ENCODE data around the gene ADCK1.
A peak's percentile ranks its signal among the peaks of the same experiment; 100 is the strongest.
"Not testable (repeated sequence)": the region's sequence is repeated elsewhere in the genome, so short reads cannot be mapped to it uniquely, and the experiment has no call there.

The ADCK1 gene

DNA sequence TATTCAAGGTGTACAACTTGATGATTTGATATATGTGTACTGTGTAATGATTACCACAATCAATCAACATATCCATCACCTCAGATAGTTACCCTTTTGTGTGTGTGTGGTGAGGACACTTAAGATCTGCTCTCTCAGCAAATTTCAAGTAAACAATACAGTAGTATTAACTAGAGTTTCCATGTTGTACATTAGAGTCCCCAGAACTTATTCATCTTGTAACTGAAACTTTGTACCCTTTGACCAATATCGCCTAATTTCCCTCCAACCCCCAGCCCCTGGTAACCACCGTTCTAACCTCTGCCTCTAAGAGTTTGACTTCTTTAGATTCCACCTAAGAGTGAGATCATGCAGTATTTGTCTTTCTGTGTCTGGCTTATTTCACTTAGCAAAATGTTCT, 12.1 kb downstream of the ADCK1 start:
- no peak for DNase-seq (ENCODE audit: low read depth)

GRCh38 chr14:77812682-77813081, 12.8 kb downstream of the ADCK1 start:
- DNase-seq (ENCODE audit: low read depth) = not testable (repeated sequence)

DNA sequence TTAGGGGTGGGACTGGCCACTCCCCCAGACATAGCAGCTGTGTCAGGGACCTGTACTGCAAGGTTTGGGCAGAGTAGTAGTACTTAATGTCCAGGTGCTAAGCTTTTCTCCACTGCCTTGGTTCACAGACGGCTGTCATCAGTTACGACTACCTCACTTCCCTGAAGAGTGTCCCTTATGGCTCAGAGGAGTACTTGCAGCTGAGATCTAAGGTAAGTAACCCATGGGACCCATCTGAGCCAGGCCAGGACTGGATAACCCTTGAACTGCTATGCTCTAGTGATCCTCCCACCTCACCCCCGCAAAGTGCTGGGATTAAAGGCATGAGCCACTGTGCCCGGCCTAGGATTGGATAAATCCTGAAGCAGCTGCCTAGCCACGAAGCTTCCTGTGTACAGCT, 22.4 kb downstream of the ADCK1 start:
- DNase-seq (ENCODE audit: low read depth) = no peak

DNA sequence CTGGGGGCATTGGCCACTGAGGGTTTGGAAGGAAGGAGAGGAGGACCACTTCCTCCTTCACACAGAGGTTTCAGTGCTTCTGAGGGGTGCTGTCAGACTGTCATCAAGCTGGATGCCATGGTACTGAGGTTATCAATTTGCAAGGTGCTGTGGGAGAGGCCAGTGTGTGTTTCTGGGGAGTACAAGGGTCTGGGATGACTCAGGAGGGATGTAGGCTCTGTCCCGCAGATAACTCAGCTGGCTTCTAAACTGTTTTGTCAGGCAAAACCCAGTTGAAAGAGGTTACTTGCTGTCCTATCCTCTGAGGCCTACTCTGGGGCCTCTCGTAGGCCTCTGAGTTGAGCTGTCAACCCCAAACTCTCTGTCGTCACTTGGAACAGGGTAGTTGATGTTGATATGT, 22.8 kb downstream of the ADCK1 start:
- no peak for DNase-seq (ENCODE audit: low read depth)

- no peak for DNase-seq (ENCODE audit: low read depth)
These were observed 23.5 kb downstream of the ADCK1 start for GRCh38 chr14:77823378-77823777.

- no peak for DNase-seq (ENCODE audit: low read depth)
These were observed 26.1 kb downstream of the ADCK1 start for GRCh38 chr14:77825895-77826519.

DNA sequence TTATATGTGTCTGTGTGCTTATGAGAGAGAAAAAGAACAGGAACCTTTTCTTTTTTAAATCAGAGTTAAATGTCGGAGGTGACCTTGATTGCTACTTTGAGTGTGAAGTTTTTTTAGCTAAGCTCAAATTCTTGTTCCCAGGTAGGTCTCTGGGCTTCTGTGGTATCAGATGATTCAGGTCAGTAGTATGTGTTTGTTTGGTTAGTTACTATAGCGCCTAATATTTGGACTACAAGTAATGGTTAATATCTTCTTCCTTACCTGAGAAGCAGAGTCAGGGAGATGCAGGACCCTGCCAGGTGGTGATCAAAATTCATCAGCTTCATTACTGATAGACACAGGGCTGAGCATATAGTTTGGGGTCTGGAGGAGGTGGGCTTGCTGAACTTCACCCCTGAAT, 30.8 kb downstream of the ADCK1 start:
- DNase-seq (ENCODE audit: low read depth) = no peak

GRCh38 chr14:77832297-77832696, 32.4 kb downstream of the ADCK1 start:
- DNase-seq (ENCODE audit: low read depth) = no peak

- no peak for DNase-seq (ENCODE audit: low read depth)
These were observed 38.0 kb downstream of the ADCK1 start for GRCh38 chr14:77837926-77838325.

DNA sequence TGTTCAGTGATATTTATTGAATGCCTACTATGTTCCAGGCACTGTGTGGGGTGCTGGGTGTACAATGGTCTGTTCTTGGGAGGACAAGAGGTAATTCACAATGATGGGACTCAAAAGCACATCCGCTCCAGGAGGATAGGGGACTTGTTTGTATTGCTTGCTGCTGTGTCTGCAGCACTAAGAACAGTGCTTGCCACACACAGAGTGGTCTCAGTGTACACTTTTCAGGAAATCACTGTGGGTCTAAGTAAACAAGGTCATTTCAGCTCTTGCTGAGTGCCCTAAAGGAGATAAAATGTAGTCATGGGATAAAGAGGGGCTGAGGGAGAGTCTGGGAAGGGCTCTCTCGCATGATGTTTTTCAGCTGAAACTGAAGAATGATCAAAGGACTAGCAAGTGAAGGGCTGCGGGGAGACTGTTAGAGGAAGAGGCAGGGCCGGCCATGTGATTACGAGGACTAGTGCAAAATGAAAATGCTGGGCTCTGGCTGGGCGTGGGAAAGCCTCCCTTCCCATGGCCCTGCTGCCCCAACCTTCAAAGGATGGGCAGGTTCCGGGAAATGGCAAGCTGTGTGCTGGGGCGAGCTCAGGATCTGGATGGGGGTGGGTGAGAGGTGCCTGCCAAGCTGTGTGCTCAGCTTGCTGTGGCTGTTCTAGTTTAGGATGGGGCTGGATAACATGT, 39.1 kb downstream of the ADCK1 start:
- no peak for DNase-seq (ENCODE audit: low read depth)

- no peak for DNase-seq (ENCODE audit: low read depth)
These were observed 43.3 kb downstream of the ADCK1 start for GRCh38 chr14:77843195-77843594.

DNA sequence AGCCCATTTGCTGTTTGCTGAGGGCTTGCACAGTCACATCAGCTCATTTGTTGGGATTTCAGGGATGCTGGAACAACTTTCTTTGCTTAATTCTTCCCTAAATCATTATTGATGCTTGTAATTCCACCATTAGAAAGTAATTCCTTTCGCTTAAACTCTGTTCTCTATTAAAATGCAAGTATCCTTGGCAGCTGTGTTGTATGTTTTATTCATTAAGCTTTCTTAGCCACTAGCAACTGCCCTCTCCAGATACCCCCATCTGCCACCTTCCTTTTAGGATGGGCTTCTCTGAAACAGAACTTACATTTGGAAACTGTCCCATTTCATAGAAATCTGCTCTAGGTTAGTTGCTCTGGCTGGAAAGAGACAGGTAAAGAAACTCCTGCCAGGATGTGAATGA, 43.7 kb downstream of the ADCK1 start:
- no peak for DNase-seq (ENCODE audit: low read depth)

DNA sequence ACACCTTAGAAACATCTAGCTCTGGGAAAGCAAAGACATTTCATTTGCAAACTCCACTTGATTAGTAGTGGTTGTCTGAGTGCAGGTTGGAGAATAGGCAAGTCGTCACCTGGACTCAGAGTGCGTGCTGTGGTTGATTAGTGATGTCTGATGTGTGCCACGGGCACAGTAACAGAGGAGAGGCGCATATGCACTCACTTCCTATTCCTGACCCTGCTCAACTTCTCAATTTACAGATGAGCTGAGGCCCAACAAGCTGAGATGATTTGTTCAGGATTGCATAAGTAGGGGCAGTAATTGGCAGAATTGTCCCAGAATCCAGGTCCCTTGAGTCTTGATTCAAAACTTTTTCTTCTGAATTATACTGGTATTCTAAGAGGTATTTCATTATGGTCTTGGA, 44.9 kb downstream of the ADCK1 start:
- no peak for DNase-seq (ENCODE audit: low read depth)

DNA sequence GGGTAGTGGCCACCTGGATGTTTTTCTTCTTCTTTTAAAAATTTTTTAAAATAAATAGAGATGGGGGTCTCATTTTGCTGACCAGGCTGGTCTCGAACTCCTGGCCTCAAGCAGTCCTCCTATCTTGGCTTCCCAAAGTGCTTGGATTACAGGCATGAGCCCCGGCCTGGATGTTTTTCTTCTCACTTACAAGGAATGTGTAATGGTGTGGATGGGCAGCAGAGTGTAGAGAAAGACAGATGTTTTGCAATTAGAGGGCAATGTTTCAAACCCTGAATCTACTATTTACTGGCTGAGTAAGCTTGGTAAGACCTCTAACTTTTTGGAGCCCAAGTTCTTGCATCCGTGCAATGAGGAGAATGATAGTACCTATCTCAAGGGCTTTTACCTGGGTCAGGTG, 48.1 kb downstream of the ADCK1 start:
- peak; percentile 25 for DNase-seq (ENCODE audit: low read depth)

GRCh38 chr14:77849711-77850110, 49.8 kb downstream of the ADCK1 start:
- DNase-seq (ENCODE audit: low read depth) = peak; percentile 29

DNA sequence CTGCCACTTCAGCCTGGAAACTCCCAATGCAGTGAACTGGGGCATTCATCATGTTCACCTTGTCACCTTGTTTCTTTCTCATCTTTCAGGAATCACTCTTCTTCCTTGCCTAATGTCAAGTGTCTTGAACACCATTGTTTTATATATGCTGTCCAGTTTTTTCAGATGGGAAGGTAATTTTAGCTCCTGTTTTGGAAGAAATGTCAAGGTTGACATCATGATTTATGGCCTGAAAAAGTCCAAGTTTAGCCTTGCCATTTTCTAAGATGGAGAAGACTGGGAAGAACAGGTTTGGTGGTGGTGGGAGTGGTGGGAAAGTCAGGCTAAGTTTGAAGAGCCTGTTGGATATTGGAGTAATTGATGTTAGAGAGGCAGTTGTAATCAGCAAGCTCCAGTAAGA, 54.0 kb downstream of the ADCK1 start:
- no peak for DNase-seq (ENCODE audit: low read depth)

DNA sequence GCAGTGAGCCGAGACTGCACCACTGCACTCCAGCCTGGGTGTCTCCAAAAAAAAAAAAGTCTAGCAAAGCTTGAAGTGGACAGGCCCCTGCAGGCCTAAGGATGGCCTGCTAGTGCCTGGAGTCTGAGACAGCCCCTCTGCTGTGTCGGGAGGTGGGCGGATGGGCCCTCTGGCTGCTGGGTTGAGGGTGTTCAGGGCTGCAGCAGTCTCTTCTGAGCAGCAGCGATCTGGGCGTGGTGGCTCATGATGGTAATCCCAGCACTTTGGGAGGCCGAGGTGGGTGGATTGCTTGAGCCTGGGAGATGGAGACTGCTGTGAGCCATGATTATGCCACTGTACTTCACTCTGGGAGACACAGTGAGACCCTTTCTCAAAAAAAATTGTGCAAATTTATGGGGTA, 57.0 kb downstream of the ADCK1 start:
- DNase-seq (ENCODE audit: low read depth) = no peak

DNA sequence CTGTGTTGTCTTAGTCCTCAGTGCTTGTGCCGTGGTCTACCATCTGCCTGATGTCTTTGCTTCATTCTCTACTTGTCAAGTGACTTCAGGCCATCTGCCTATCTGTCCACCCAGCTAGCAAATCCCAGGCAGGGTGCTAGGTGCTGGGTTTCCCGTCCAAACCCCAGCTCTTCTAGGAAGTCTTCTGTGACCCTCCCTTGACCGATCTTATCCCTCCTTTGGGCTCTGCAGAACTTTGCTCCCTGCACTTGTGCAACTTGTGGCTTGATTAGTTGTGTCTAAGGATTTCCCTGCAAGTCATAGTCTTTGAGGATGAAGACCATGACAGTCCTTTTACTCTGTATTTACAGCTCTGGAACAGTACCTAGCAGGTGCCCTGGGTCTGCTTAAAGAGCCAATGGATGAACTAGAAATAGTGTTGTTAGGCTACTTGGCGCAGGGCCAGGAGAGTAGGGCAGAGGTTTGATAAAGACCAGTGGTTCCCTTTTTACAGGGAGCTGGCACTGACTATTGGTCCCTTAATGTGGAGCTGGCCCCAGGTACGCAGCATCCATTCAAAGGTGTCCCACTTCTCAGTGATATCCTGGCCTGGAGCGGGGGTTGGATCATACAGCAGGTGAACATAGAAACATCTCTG, 60.1 kb downstream of the ADCK1 start:
- no peak for DNase-seq (ENCODE audit: low read depth)

DNA sequence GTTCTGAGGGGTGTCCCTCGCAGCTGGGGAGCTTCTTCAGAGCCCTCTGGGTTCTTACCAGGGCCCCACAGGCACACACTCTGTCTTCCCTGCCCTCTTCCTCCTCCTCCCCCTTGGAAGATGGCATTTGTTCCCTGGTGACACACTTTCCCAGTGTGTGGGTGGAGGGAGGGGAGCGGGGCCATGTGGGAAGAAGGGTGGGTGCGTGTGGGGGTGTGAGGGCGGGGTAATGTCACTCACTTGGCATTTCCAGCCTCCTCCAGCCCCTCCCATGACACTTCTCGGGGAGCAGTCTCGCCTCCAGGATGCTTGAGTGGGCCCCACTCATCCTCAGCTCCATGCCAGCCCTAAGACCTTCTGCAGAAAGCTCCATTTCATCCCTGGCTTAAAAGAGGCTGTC, 61.3 kb downstream of the ADCK1 start:
- DNase-seq (ENCODE audit: low read depth) = no peak

- DNase-seq (ENCODE audit: low read depth) = no peak
These were observed 62.4 kb downstream of the ADCK1 start for GRCh38 chr14:77862154-77862786.

DNA sequence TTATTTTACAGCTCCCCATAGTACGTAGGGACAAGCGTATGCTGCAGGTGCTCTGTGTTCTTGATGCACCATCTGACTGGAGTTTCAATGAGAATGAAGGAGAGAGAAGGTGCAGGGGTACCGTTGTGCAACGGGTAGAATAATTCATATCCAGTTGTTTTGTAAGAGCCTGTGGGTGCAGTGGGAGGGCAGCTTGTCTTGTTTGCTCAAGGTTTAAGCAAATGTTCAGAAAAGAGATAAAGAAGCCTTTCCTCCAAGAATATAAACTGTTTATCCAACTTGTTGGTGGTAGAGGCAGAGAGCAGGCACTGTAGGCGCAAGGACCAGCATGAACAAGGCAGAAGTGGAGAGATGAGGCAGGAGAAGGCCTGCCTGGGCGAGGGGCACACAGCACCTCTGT, 64.2 kb downstream of the ADCK1 start:
- no peak for DNase-seq (ENCODE audit: low read depth)

GRCh38 chr14:77864580-77864979, 64.7 kb downstream of the ADCK1 start:
- no peak for DNase-seq (ENCODE audit: low read depth)

DNA sequence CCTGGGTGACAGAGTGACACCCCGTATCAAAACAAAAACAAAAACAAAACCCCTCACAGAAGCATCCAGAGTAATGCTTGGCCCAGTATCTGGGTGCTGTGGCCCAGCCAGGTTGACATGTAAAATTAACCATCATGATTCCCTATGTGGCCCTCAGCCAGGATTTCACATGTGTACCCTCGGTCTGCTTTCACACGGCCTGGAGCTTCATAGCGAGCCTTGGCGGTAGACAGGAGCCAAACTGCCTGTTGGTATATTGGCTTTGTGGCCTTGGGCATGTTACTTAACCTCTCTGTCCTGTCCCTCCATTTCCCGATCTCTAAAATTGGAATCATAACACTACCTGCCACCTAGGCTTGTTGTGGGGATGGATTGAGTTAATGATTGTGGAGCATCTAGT, 65.5 kb downstream of the ADCK1 start:
- no peak for DNase-seq (ENCODE audit: low read depth)

Measured in GM04503 (cell line).